ENCODE results near the gene BTN2A1. TPM values are rescaled to one million over a fixed set of nuclear protein-coding genes. Genes with fewer than 3 reads are reported as not detected.

BTN2A1 gene
- total and polyA plus RNA-seq, 2 of the 13 experiments (the other 11 are each of a cell fraction or from before 2014, with no cell fraction given) = 16.4 to 30.4 TPM

DNA sequence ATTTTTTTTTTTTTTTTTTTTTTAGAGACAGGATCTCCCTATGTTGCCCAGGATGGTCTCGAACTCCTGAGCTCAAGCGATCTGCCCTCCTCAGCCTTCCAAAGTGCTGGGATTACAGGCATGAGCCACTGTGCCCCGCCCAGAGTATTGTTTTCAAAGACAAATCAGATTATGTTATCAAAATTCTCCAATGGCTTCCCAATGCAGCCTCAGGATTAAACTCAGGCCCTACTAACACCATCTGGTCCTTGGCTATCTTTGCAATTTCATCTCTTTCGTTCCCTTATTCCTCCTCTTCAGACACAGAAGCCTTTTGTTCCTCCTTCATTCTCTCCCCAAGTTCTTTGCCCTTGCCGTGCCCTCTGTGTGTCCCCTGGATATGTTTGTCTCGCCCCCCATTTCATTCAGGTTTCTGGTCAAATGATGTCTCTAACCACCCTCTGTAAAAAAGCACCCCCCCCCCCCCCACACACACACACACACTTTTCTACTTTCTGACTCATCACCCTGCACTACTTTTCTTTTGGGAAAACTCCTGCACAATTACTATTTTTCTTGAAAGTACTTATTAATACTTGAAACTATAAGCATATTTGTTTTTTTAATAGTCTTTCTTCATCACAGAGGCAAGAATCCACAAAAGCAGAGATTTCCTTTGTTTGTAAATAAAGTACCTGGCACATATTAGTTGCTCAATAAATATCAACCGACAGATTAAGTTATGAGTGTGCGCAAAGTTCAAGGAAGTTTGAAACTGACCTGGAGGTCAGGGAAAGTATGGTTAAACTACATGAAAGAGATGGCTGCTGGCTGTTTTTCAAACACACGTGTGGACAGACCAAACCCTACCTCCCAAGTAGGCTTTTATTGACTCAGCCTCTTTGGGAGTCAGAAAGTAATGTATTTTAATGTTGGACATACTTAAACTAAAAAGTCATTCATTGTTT, 59.0 kb downstream of the BTN2A1 start (continued):
- TF ChIP-seq, protein P1, sequence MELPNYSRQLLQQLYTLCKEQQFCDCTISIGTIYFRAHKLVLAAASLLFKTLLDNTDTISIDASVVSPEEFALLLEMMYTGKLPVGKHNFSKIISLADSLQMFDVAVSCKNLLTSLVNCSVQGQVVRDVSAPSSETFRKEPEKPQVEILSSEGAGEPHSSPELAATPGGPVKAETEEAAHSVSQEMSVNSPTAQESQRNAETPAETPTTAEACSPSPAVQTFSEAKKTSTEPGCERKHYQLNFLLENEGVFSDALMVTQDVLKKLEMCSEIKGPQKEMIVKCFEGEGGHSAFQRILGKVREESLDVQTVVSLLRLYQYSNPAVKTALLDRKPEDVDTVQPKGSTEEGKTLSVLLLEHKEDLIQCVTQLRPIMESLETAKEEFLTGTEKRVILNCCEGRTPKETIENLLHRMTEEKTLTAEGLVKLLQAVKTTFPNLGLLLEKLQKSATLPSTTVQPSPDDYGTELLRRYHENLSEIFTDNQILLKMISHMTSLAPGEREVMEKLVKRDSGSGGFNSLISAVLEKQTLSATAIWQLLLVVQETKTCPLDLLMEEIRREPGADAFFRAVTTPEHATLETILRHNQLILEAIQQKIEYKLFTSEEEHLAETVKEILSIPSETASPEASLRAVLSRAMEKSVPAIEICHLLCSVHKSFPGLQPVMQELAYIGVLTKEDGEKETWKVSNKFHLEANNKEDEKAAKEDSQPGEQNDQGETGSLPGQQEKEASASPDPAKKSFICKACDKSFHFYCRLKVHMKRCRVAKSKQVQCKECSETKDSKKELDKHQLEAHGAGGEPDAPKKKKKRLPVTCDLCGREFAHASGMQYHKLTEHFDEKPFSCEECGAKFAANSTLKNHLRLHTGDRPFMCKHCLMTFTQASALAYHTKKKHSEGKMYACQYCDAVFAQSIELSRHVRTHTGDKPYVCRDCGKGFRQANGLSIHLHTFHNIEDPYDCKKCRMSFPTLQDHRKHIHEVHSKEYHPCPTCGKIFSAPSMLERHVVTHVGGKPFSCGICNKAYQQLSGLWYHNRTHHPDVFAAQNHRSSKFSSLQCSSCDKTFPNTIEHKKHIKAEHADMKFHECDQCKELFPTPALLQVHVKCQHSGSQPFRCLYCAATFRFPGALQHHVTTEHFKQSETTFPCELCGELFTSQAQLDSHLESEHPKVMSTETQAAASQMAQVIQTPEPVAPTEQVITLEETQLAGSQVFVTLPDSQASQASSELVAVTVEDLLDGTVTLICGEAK (IDR thresholded peaks at IDR 0.05) = no peak
- TF ChIP-seq, protein P1 (CRISPR knock-in tag; IDR thresholded peaks at IDR 0.05) = no peak
- TF ChIP-seq, protein P2, sequence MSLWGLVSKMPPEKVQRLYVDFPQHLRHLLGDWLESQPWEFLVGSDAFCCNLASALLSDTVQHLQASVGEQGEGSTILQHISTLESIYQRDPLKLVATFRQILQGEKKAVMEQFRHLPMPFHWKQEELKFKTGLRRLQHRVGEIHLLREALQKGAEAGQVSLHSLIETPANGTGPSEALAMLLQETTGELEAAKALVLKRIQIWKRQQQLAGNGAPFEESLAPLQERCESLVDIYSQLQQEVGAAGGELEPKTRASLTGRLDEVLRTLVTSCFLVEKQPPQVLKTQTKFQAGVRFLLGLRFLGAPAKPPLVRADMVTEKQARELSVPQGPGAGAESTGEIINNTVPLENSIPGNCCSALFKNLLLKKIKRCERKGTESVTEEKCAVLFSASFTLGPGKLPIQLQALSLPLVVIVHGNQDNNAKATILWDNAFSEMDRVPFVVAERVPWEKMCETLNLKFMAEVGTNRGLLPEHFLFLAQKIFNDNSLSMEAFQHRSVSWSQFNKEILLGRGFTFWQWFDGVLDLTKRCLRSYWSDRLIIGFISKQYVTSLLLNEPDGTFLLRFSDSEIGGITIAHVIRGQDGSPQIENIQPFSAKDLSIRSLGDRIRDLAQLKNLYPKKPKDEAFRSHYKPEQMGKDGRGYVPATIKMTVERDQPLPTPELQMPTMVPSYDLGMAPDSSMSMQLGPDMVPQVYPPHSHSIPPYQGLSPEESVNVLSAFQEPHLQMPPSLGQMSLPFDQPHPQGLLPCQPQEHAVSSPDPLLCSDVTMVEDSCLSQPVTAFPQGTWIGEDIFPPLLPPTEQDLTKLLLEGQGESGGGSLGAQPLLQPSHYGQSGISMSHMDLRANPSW (CRISPR knock-in tag; IDR thresholded peaks at IDR 0.05; ENCODE audit: borderline replicate concordance) = no peak
- no peak for TF ChIP-seq FOXC1 (CRISPR knock-in tag; IDR thresholded peaks at IDR 0.05; ENCODE audit: borderline replicate concordance)
- TF ChIP-seq SALL2 (CRISPR knock-in tag; IDR thresholded peaks at IDR 0.05) = no peak
- TF ChIP-seq, protein P3, sequence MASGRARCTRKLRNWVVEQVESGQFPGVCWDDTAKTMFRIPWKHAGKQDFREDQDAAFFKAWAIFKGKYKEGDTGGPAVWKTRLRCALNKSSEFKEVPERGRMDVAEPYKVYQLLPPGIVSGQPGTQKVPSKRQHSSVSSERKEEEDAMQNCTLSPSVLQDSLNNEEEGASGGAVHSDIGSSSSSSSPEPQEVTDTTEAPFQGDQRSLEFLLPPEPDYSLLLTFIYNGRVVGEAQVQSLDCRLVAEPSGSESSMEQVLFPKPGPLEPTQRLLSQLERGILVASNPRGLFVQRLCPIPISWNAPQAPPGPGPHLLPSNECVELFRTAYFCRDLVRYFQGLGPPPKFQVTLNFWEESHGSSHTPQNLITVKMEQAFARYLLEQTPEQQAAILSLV (CRISPR knock-in tag; IDR thresholded peaks at IDR 0.05; ENCODE audit: borderline replicate concordance) = no peak
- TF ChIP-seq ZNF3 (CRISPR knock-in tag; IDR thresholded peaks at IDR 0.05) = no peak
- TF ChIP-seq, protein P4, sequence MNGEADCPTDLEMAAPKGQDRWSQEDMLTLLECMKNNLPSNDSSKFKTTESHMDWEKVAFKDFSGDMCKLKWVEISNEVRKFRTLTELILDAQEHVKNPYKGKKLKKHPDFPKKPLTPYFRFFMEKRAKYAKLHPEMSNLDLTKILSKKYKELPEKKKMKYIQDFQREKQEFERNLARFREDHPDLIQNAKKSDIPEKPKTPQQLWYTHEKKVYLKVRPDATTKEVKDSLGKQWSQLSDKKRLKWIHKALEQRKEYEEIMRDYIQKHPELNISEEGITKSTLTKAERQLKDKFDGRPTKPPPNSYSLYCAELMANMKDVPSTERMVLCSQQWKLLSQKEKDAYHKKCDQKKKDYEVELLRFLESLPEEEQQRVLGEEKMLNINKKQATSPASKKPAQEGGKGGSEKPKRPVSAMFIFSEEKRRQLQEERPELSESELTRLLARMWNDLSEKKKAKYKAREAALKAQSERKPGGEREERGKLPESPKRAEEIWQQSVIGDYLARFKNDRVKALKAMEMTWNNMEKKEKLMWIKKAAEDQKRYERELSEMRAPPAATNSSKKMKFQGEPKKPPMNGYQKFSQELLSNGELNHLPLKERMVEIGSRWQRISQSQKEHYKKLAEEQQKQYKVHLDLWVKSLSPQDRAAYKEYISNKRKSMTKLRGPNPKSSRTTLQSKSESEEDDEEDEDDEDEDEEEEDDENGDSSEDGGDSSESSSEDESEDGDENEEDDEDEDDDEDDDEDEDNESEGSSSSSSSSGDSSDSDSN (CRISPR knock-in tag; IDR thresholded peaks at IDR 0.05) = no peak
- no peak for TF ChIP-seq ZNF496 (CRISPR knock-in tag; IDR thresholded peaks at IDR 0.05; ENCODE audit: insufficient replicate concordance)
- TF ChIP-seq ONECUT2 (CRISPR knock-in tag; IDR thresholded peaks at IDR 0.05) = no peak
- TF ChIP-seq, protein P5, sequence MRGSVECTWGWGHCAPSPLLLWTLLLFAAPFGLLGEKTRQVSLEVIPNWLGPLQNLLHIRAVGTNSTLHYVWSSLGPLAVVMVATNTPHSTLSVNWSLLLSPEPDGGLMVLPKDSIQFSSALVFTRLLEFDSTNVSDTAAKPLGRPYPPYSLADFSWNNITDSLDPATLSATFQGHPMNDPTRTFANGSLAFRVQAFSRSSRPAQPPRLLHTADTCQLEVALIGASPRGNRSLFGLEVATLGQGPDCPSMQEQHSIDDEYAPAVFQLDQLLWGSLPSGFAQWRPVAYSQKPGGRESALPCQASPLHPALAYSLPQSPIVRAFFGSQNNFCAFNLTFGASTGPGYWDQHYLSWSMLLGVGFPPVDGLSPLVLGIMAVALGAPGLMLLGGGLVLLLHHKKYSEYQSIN (CRISPR knock-in tag; IDR thresholded peaks at IDR 0.05; ENCODE audit: borderline replicate concordance) = no peak
